Transverse colon (tissue), 4 donors: ENCODE data around the gene TNFRSF18. TPM values are rescaled to one million over a fixed set of nuclear protein-coding genes. Genes with fewer than 3 reads are reported as not detected.

Source experiments
- DNase-seq: peaks from one replicate; pipeline ENCODE4 v3.0.0-alpha.2; 2019
- H3K27ac ChIP-seq, 4 donors: fragments of 200-600 bp; sonication (generic); 2 replicates each; pipeline ENCODE4 v1.5.1; 2016 to 2018; ENCODE audit warnings: inconsistent platforms in 4 of 4
- H3K27me3 ChIP-seq: fragments of 200-600 bp; sonication (generic); 2 replicates; pipeline ENCODE4 v1.5.1; 2017; ENCODE audit warnings: inconsistent platforms
- H3K36me3 ChIP-seq, 4 donors: fragments of 200-600 bp; sonication (generic); 2 replicates each; pipeline ENCODE4 v1.5.1; 2017 to 2019; ENCODE audit warnings: inconsistent platforms in 4 of 4
- H3K4me1 ChIP-seq, 4 donors: fragments of 200-600 bp; sonication (generic); 2 replicates each; pipeline ENCODE4 v1.5.1; 2017 to 2020; ENCODE audit warnings: inconsistent platforms in 4 of 4
- H3K4me3 ChIP-seq, 4 donors: fragments of 200-600 bp; sonication (generic); 1 replicate in 1 of 4; 2 replicates in 3 of 4; pipeline versions ENCODE4 v1.5.1 to v1.6.1; 2017 to 2019; ENCODE audit warnings: inconsistent platforms in 4 of 4
- H3K9me3 ChIP-seq, 2 donors: fragments of 200-600 bp; sonication (generic); 2 replicates each; pipeline ENCODE4 v1.5.1; 2017 to 2019; ENCODE audit warnings: inconsistent platforms in 2 of 2
- EP300 ChIP-seq: sonication (generic); formaldehyde crosslinking; IDR thresholded peaks from one replicate; pipeline ENCODE4 v1.6.1; 2017; ENCODE audit warnings: antibody characterized with exemption, low read depth
- POLR2A ChIP-seq: fragments of 450-650 bp; IDR thresholded peaks from one replicate; pipeline ENCODE4 v1.6.1; 2016; ENCODE audit warnings: antibody characterized with exemption, mild to moderate bottlenecking, moderate library complexity
- POLR2AphosphoS5 ChIP-seq, 3 donors: sonication (generic); formaldehyde crosslinking; IDR thresholded peaks; one replicate each; pipeline ENCODE4 v1.6.1; 2016; ENCODE audit warnings: antibody characterized with exemption in 3 of 3
- WGBS, 2 donors: methylation state at CpG; one replicate each; pipeline ENCODE4 v1.1.5; 2018; ENCODE audit warnings: low coverage in 1 of 2; 5-methylcytosine and 5-hydroxymethylcytosine counted together
- in situ Hi-C, 4 donors: fragments of 200-750 bp; cut with MboI; loops; one replicate each; pipeline versions ENCODE4 v1.15.0 to v1.15.1; 2017; ENCODE audit warnings: low sequenced_read_pairs in 3 of 4, low pct_ligation_motif_present in 1 of 4, low pct_unique_long_range_greater_than_20kb in 1 of 4
- intact Hi-C: fragments of 100-400 bp; cut with DNase I; formaldehyde crosslinking; loops from one replicate; pipeline ENCODE4 v1.15.1; 2023; ENCODE audit warnings: low total_unique reads
- total RNA-seq, 4 donors: library from RNA; depleted of rRNA; stranded (reverse); fragments of >200 nt; gene quantifications; one replicate each; pipeline ENCODE4 v1.1.0, GENCODE V29; 2016
- TF ChIP-seq, protein P1 (sequence below), 5 experiments: fragments of 200-600 bp in 3 of 5; fragments of 450-650 bp in 2 of 5; sonication (generic) in 3 of 5; IDR thresholded peaks; 1 replicate in 2 of 5; 2 replicates in 3 of 5; pipeline ENCODE4 v1.5.1; 2016 to 2017; ENCODE audit warnings: antibody characterized with exemption in 5 of 5, inconsistent platforms in 3 of 5, mild to moderate bottlenecking in 2 of 5, moderate library complexity in 1 of 5

TNFRSF18 gene
- total RNA-seq, 4 donors from 2014 or later, result 3.3 to 7.9 TPM; not detected in 2

DNA sequence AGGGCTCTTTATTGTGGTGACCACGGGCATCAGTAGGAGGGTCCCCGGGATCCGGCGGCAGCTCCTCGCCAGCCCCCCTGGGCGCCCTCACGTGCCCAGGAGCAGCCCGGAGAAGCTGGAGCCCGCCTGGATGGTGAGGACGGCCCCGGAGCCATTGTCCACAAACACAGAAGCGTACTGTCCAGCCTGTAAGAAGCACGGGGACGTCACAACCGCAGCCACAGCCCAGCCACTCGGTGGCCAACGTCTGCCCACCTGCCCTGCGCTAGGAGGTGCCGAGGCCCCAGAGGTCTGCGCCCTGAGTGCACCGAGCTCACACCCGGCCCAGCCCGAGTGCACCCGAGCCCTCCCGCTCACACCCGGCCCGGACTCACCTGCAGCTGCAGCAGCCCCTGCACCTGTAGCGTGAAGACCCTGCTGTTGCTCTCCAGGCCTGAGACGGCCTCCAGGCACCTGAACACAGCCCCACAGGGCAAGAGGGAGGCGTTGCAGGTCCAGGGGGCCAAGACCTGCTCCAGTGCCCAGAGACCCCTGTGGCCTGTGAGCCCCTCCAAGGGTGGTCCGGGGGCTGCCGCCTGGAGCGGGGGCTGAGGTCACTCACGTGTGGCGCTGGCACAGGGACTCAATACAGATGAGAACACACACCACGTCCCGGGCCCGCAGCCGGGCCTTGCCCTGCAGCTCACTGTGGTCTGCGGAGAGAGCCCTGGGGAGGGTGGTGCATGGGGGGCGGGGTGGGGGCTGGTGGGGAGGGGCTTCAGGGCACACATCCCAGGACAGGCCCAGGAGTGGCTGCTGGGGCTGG is 36.3 kb upstream of the TNFRSF18 start:
- no peak for TF ChIP-seq POLR2A
- TF ChIP-seq, protein P1, sequence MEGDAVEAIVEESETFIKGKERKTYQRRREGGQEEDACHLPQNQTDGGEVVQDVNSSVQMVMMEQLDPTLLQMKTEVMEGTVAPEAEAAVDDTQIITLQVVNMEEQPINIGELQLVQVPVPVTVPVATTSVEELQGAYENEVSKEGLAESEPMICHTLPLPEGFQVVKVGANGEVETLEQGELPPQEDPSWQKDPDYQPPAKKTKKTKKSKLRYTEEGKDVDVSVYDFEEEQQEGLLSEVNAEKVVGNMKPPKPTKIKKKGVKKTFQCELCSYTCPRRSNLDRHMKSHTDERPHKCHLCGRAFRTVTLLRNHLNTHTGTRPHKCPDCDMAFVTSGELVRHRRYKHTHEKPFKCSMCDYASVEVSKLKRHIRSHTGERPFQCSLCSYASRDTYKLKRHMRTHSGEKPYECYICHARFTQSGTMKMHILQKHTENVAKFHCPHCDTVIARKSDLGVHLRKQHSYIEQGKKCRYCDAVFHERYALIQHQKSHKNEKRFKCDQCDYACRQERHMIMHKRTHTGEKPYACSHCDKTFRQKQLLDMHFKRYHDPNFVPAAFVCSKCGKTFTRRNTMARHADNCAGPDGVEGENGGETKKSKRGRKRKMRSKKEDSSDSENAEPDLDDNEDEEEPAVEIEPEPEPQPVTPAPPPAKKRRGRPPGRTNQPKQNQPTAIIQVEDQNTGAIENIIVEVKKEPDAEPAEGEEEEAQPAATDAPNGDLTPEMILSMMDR (IDR thresholded peaks at IDR 0.05), result no peak
- no peak for TF ChIP-seq EP300
- no peak for TF ChIP-seq POLR2AphosphoS5 (IDR thresholded peaks at IDR 0.05)
- WGBS, 2 donors, result 74% methylated on average over 36 of the region's 41 CpGs; no CpG with 5 or more reads in 1 of the 2 donors
- no peak for DNase-seq
- peaks cover 10 to 28% (median 20%) of the 10 kb centered on the region in 4 donors for H3K4me1 ChIP-seq
- in situ Hi-C loops, result no loop called here
- no peak overlapping the region for H3K27ac ChIP-seq
- intact Hi-C loops, result no loop called here
- H3K36me3 ChIP-seq, result no peaks in the 10 kb centered on the region
- H3K4me3 ChIP-seq, result no peak overlapping the region
- H3K27me3 ChIP-seq, result peaks cover 62% of the 10 kb centered on the region
- no peaks in the 10 kb centered on the region for H3K9me3 ChIP-seq

DNA sequence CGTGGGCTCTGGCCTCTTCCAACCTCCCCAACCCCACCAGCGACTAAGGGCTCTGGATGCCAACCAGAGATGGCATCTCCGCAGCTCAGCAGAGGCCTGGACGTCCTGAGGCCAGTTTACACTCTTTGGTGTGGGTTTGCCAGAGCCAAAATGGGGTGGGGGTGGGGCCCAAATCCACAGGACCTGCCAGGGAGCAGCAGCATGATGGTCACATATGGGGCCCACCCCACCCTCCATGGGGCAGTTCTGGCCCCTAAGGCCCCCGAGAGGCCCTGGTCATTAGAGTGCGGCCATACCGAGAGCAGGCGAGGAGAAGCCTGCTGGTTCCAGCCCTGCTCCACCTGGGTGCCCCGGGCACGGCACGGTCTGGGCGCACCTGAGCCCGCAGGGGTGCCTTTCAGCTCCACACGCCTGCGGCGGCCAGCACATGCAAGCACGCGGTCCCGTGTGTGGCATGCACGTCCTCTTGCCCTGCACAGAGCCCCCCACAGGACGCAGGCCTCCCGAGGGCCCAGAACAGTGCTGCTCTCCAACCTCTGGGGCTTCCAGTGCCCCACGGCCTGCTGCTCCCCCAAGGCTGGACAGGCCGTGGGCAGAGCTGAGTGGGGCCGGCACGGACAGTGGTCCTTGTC is 35.3 kb upstream of the TNFRSF18 start:
- Histone ChIP-seq H3K4me3 (no peak overlapping the region), H3K27ac (no peak overlapping the region), H3K27me3 (peaks cover 62% of the 10 kb centered on the region), H3K4me1 (peaks cover 10 to 32% (median 27%) of the 10 kb centered on the region in 4 donors), H3K9me3 (no peaks in the 10 kb centered on the region), H3K36me3 (no peaks in the 10 kb centered on the region)
- WGBS, 2 donors, result 71% methylated on average over 21 of the region's 26 CpGs; no CpG with 5 or more reads in 1 of the 2 donors
- DNase-seq, result no peak
- in situ Hi-C loops (no loop called here), intact Hi-C loops (no loop called here)
- TF ChIP-seq, protein P1 (IDR thresholded peaks at IDR 0.05), result no peak
- TF ChIP-seq POLR2A (no peak), POLR2AphosphoS5 (IDR thresholded peaks at IDR 0.05) (no peak), EP300 (no peak)

DNA sequence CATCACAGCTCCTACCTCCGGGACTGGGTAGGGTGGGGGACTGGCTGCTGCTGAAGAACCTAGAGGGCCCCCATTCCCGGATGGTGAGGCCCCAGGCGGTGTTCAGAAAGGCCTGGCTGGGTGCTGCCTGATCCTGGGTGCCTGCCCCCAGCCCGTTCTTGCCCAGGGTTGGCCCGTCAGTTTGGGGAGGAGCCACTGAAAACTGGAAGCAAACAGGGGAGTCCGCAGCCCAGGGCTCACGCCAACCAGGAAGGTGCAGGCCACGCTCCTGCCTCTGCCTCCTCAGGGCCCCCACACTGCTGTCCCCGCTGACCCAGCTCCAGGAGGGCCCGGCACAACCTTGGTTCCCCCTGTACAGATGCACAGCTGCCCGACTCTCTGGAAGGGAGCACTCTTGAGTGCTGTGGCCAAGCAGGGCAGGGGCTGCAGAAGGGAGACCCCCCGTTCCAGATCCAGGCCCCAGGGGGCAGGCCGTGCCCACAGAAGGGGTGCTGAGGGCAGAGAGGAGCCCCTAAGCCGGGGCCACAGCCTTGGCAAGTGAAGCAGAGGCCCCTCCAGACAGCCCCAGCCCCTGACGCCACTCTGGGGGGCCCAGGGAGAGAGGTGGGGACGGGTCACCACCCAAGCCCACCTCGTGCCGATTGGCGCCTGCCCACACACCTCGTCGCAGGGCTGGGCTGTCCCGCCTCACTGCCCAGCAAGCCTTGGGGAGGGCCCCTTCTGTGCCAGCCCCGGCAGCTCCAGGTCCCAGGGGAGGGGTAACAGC is 34.6 kb upstream of the TNFRSF18 start:
- Histone ChIP-seq H3K9me3 (no peaks in the 10 kb centered on the region), H3K27me3 (peaks cover 61% of the 10 kb centered on the region), H3K27ac (no peak overlapping the region), H3K4me3 (no peak overlapping the region), H3K4me1 (peaks cover 7 to 28% (median 24%) of the 10 kb centered on the region in 4 donors), H3K36me3 (no peaks in the 10 kb centered on the region)
- 41% methylated on average over 22 of the region's 23 CpGs; no CpG with 5 or more reads in 1 of the 2 donors for WGBS, 2 donors
- in situ Hi-C loops, result no loop called here
- TF ChIP-seq POLR2AphosphoS5 (IDR thresholded peaks at IDR 0.05), result no peak
- intact Hi-C loops, result no loop called here
- DNase-seq, result no peak

DNA sequence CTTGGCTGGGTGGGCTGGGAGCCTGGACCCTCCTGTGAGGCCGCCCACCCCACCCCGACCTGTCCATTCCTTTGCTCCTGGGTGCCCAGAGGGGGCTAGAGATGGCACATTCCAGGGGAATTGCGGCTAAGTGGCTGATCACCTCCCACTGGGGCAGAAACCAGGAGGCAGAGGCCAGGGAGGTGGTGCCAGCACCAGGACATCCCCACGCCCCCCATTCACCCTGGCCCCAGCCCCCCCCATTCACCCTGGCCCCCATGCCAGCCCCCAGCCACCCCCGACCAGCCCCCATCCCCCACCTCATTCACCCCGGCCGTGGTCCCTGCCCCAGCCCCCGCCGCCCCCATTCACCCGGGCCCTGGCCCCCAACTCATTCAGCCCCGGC is 33.9 kb upstream of the TNFRSF18 start:
- Histone ChIP-seq H3K4me3 (no peak overlapping the region), H3K27ac (no peak overlapping the region), H3K27me3 (peaks cover 54% of the 10 kb centered on the region), H3K9me3 (no peaks in the 10 kb centered on the region), H3K4me1 (peaks cover 7 to 28% (median 24%) of the 10 kb centered on the region in 4 donors), H3K36me3 (no peaks in the 10 kb centered on the region)
- in situ Hi-C loops (no loop called here), intact Hi-C loops (no loop called here)
- 38% methylated on average over 8 of the region's 11 CpGs; no CpG with 5 or more reads in 1 of the 2 donors for WGBS, 2 donors
- no peak for DNase-seq
- TF ChIP-seq EP300, result no peak
- no peak for TF ChIP-seq POLR2AphosphoS5 (IDR thresholded peaks at IDR 0.05)
- TF ChIP-seq POLR2A, result no peak
- TF ChIP-seq, protein P1 (IDR thresholded peaks at IDR 0.05), result no peak
